Panc1 (cell line): Measurements from ENCODE around the gene TRAF3IP3. TPM values are rescaled to one million over a fixed set of nuclear protein-coding genes. Genes with fewer than 3 reads are reported as not detected.

Experiments used
- ATAC-seq: fragments of 200-7000 bp; cut with Tn5 transposase; 2 replicates; pipeline ENCODE4 v1.9.1; 2020; ENCODE audit warnings: mild to moderate bottlenecking, moderate library complexity
- BruUV-seq: library from RNA; stranded (reverse); fragments of 400-500 nt; replicated peaks from 2 replicates; lab custom pipeline; 2021; lab: Mats Ljungman, UMichigan
- CTCF ChIA-PET: fragments of 300-600 bp; sonication (Branson Sonifier 250); formaldehyde crosslinking; loops from one replicate; lab custom pipeline; 2022; ENCODE audit warnings: antibody characterized with exemption; lab: Charles Lee
- POLR2A ChIA-PET: fragments of 300-600 bp; sonication (Branson Sonifier 250); formaldehyde crosslinking; loops from one replicate; lab custom pipeline; 2022; ENCODE audit warnings: antibody characterized with exemption; lab: Charles Lee
- DNase-seq: peaks from one replicate; pipeline ENCODE4 v3.0.0-alpha.2; 2010; ENCODE audit warnings: low read depth, low spot score
- H3K27ac ChIP-seq: 2 replicates; pipeline ENCODE4 v1.5.1; 2011; ENCODE audit warnings: mild to moderate bottlenecking, low read length, inconsistent platforms
- H3K27me3 ChIP-seq: fragments of 200-500 bp; sonication (Bioruptor generic); 2 replicates; pipeline ENCODE4 v1.6.0; 2014; ENCODE audit warnings: low read length, inconsistent platforms; ENCODE audit not compliant: control insufficient read depth, insufficient read depth
- H3K36me3 ChIP-seq: fragments of 200-500 bp; sonication (Bioruptor generic); 2 replicates; pipeline ENCODE4 v1.5.1; 2014; ENCODE audit warnings: inconsistent platforms, mild to moderate bottlenecking, low read length, moderate library complexity; ENCODE audit not compliant: control insufficient read depth, insufficient read depth
- H3K4me1 ChIP-seq: 2 replicates; pipeline ENCODE4 v1.5.1; 2011; ENCODE audit warnings: inconsistent platforms, mild to moderate bottlenecking, low read length, moderate library complexity; ENCODE audit not compliant: control insufficient read depth, insufficient read depth
- H3K4me3 ChIP-seq, 2 experiments: 2 replicates each; pipeline ENCODE4 v1.5.1; 2011 to 2012; ENCODE audit warnings: low read depth in 2 of 2, low read length in 2 of 2, mild to moderate bottlenecking in 2 of 2, inconsistent platforms in 1 of 2, moderate library complexity in 1 of 2
- H3K9me3 ChIP-seq: fragments of 200-500 bp; sonication (Bioruptor generic); 2 replicates; pipeline ENCODE4 v1.5.1; 2014; ENCODE audit warnings: low read depth, mild to moderate bottlenecking, inconsistent platforms, low read length, moderate library complexity; ENCODE audit not compliant: control insufficient read depth, insufficient read depth
- CTCF ChIP-seq: fragments of 450-650 bp; IDR thresholded peaks from 2 replicates; pipeline ENCODE4 v1.5.1; 2017; ENCODE audit warnings: mild to moderate bottlenecking
- POLR2AphosphoS5 ChIP-seq: IDR thresholded peaks from 2 replicates; pipeline ENCODE4 v1.6.1; 2012; ENCODE audit warnings: mild to moderate bottlenecking, low read depth, low read length, moderate library complexity
- REST ChIP-seq, 2 experiments: IDR thresholded peaks; 2 replicates each; pipeline ENCODE4 v1.6.1; 2011 to 2012; ENCODE audit warnings: low read depth in 2 of 2, control low read depth in 1 of 2, low read length in 1 of 2, mild to moderate bottlenecking in 1 of 2, moderate library complexity in 1 of 2; ENCODE audit not compliant: insufficient read depth in 1 of 2
- SIN3A ChIP-seq: IDR thresholded peaks from 2 replicates; pipeline ENCODE4 v1.6.1; 2012; ENCODE audit warnings: low read depth, mild to moderate bottlenecking, low read length, moderate library complexity, borderline replicate concordance; ENCODE audit not compliant: insufficient read depth
- TCF7L2 ChIP-seq: IDR thresholded peaks from 2 replicates; pipeline ENCODE4 v1.6.1; 2011; ENCODE audit warnings: mild to moderate bottlenecking, low read depth, low read length, inconsistent platforms
- in situ Hi-C: cut with HindIII; loops from 2 replicates; pipeline ENCODE4 v1.10.0; 2016; ENCODE audit warnings: low sequenced_read_pairs, low pct_unique_long_range_greater_than_20kb
- intact Hi-C: fragments of 100-400 bp; cut with micrococcal nuclease; formaldehyde crosslinking; loops from one replicate; pipeline ENCODE4 v1.10.0; 2022; ENCODE audit not compliant: unreplicated experiment
- total RNA-seq: library from RNA; stranded (reverse); gene quantifications from one replicate; pipeline ENCODE4 v1.2.1, GENCODE V29; 2021; ENCODE audit not compliant: unreplicated experiment

The TRAF3IP3 gene
- total RNA-seq, 1 experiment from 2014 or later, result 0.67 TPM

DNA sequence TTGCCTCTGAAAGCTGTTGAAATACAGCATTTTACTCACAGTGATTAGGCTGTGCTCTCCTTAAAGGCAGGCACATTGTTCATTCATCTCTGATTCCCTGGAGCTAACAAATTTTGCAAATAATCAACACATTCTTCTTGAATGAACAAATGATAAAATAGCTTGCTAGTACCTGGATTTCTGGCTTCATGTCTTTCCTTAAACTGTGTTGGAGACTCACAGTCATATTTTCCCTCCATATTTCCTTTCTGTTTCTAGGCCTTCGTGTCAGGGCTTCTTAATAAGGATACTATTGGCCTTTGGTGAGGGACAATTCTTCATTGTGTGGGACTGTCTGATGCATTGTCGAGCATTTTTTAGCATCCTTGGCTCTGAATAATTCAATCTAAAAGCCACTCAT lies 41.5 kb upstream of the TRAF3IP3 start:
- ATAC-seq (no peak), DNase-seq (no peak)
- in situ Hi-C loops, result no loop called here
- Histone ChIP-seq H3K36me3 (no peaks in the 10 kb centered on the region), H3K27me3 (no peaks in the 10 kb centered on the region; the same call in none of the 2 replicates), H3K4me1 (no peaks in the 10 kb centered on the region), H3K9me3 (no peaks in the 10 kb centered on the region), H3K4me3 (no peak overlapping the region), H3K27ac (no peak overlapping the region)
- BruUV-seq, result no TSS peak
- intact Hi-C loops, result no loop called here
- ChIA-PET CTCF (no interaction called here), POLR2A (no interaction called here)
- TF ChIP-seq CTCF, result no peak
- no peak for TF ChIP-seq TCF7L2
- no peak for TF ChIP-seq SIN3A
- no peak for TF ChIP-seq POLR2AphosphoS5
- TF ChIP-seq REST (IDR thresholded peaks at IDR 0.05; ENCODE audit: insufficient read depth in 1 of 2, low read depth in 2 of 2, low read length in 1 of 2), result no peak

- CTCF ChIA-PET, result no interaction called here
- POLR2A ChIA-PET, result no interaction called here
- no peak for DNase-seq
- intact Hi-C loops (no loop called here), in situ Hi-C loops (no loop called here)
- no peak for TF ChIP-seq SIN3A
- no peak for TF ChIP-seq TCF7L2
- no peak for TF ChIP-seq CTCF
- no peak for TF ChIP-seq REST (IDR thresholded peaks at IDR 0.05; ENCODE audit: insufficient read depth in 1 of 2, low read depth in 2 of 2, low read length in 1 of 2)
- no peak for TF ChIP-seq POLR2AphosphoS5
- no peak overlapping the region for H3K27ac ChIP-seq
- BruUV-seq, result no TSS peak
- H3K36me3 ChIP-seq, result no peaks in the 10 kb centered on the region
- ATAC-seq, result no peak
- H3K4me1 ChIP-seq, result no peaks in the 10 kb centered on the region
- no peak overlapping the region for H3K4me3 ChIP-seq
- no peaks in the 10 kb centered on the region for H3K9me3 ChIP-seq
- H3K27me3 ChIP-seq, result no peaks in the 10 kb centered on the region; the same call in none of the 2 replicates
These were observed 40.5 kb upstream of the TRAF3IP3 start for GRCh38 chr1:209715314-209715713.
